Measurements from ENCODE around the gene IKZF1. TPM values are rescaled to one million over a fixed set of nuclear protein-coding genes. Genes with fewer than 3 reads are reported as not detected.

The IKZF1 gene
- total and polyA plus RNA-seq, 2 of the 4 experiments (the other 2 are of a cell fraction): not detected

GRCh38 chr7:50268990-50269389 lies 35.5 kb upstream of the IKZF1 start:
- Histone ChIP-seq H3K14ac (replicated peaks; ENCODE audit: low read depth, low read length) (no peak overlapping the region), H3K9ac (ENCODE audit: low read depth, low read length) (no peak overlapping the region), H2AK5ac (ENCODE audit: low read depth, low read length) (no peak overlapping the region), H3K18ac (ENCODE audit: low read depth, low read length) (no peak overlapping the region), H3K79me1 (ENCODE audit: low read depth in 1 of 2, low read length in 2 of 2) (no peaks in the 10 kb centered on the region), H2AK9ac (replicated peaks; ENCODE audit: low read depth, low read length, poor library complexity) (no peak overlapping the region), H3K27me3 (ENCODE audit: control insufficient read depth, insufficient read depth, low read length) (no peaks in the 10 kb centered on the region), H3K9me3 (ENCODE audit: control insufficient read depth, insufficient read depth, low read length) (no peaks in the 10 kb centered on the region), H3K23ac (ENCODE audit: low read depth, low read length) (no peak overlapping the region), H3K36me3 (ENCODE audit: control insufficient read depth, insufficient read depth, low read length) (no peaks in the 10 kb centered on the region), H2BK20ac (ENCODE audit: low read depth, low read length) (no peak overlapping the region), H4K20me1 (ENCODE audit: insufficient read depth, low read length) (no peaks in the 10 kb centered on the region), H4K8ac (ENCODE audit: low read depth in 2 of 2, low read length in 2 of 2) (no peak overlapping the region), H3K4me1 (ENCODE audit: control insufficient read depth, insufficient read depth, low read length) (no peaks in the 10 kb centered on the region), H3K27ac (ENCODE audit: insufficient read depth, low read length) (no peak overlapping the region), H2BK15ac (ENCODE audit: low read depth, low read length) (no peak overlapping the region), H4K5ac (ENCODE audit: low read depth, low read length) (no peak overlapping the region), H3K4ac (ENCODE audit: low read depth, low read length) (no peak overlapping the region), H3K4me3 (ENCODE audit: insufficient read depth, low read depth, low read length) (no peak overlapping the region), H3K9me1 (ENCODE audit: insufficient read depth, low read length) (no peaks in the 10 kb centered on the region), H2AFZ (replicated peaks; ENCODE audit: low read length, poor library complexity) (no peak overlapping the region), H2BK5ac (ENCODE audit: low read depth, low read length, poor library complexity, severe bottlenecking) (no peak overlapping the region), H4K91ac (ENCODE audit: insufficient read depth, low read depth, low read length) (no peak overlapping the region), H3K4me2 (ENCODE audit: low read depth, low read length) (no peak overlapping the region), H2BK120ac (ENCODE audit: low read depth, low read length) (no peak overlapping the region), H3K56ac (ENCODE audit: extremely low read depth, insufficient read depth, low read length) (no peak overlapping the region)
- dilution Hi-C loops (cut with HindIII; ENCODE audit: low sequenced_read_pairs, unreplicated experiment) (no loop called here), intact Hi-C loops (cut with micrococcal nuclease) (no loop called here), in situ Hi-C loops (cut with MboI; ENCODE audit: low sequenced_read_pairs) (no loop called here)
- DNase-seq: no peak
- ChIA-PET CTCF (no interaction called here), POLR2A (ENCODE audit: unreplicated experiment) (no interaction called here)
- no TSS peak for BruUV-seq (replicated peaks)
- WGBS, 2 experiments (ENCODE audit: extremely low coverage in 2 of 2, insufficient read length in 1 of 2): no CpG with 5 or more reads among the region's 3 CpGs
- TF ChIP-seq USF2 (IDR thresholded peaks at IDR 0.05; ENCODE audit: low read depth, low read length): no peak
- no peak for TF ChIP-seq POLR2A (IDR thresholded peaks at IDR 0.05; ENCODE audit: low read depth, low read length)
- TF ChIP-seq ELK1 (IDR thresholded peaks at IDR 0.05; ENCODE audit: borderline replicate concordance, low read depth, low read length): no peak
- no peak for TF ChIP-seq RFX5 (IDR thresholded peaks at IDR 0.05; ENCODE audit: low read depth, low read length)
- TF ChIP-seq SMC3 (IDR thresholded peaks at IDR 0.05; ENCODE audit: low read depth, low read length): no peak
- TF ChIP-seq MAZ (IDR thresholded peaks at IDR 0.05; ENCODE audit: borderline replicate concordance, low read depth, low read length): no peak
- no peak for ATAC-seq (ENCODE audit: low read depth)
